Activated CD4-positive, alpha-beta T cell treated with anti-CD3 and anti-CD28 coated beads, Interleukin-2, amount 50 U/mL, for 16 hours (primary cell): ENCODE results near the gene EXTL1.
"Not testable (repeated sequence)": the region's sequence is repeated elsewhere in the genome, so short reads cannot be mapped to it uniquely, and the experiment has no call there.

Experiments
- DNase-seq: peaks from one replicate; pipeline ENCODE4 v3.0.0-alpha.2; 2020

Gene EXTL1, protein sequence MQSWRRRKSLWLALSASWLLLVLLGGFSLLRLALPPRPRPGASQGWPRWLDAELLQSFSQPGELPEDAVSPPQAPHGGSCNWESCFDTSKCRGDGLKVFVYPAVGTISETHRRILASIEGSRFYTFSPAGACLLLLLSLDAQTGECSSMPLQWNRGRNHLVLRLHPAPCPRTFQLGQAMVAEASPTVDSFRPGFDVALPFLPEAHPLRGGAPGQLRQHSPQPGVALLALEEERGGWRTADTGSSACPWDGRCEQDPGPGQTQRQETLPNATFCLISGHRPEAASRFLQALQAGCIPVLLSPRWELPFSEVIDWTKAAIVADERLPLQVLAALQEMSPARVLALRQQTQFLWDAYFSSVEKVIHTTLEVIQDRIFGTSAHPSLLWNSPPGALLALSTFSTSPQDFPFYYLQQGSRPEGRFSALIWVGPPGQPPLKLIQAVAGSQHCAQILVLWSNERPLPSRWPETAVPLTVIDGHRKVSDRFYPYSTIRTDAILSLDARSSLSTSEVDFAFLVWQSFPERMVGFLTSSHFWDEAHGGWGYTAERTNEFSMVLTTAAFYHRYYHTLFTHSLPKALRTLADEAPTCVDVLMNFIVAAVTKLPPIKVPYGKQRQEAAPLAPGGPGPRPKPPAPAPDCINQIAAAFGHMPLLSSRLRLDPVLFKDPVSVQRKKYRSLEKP

DNA sequence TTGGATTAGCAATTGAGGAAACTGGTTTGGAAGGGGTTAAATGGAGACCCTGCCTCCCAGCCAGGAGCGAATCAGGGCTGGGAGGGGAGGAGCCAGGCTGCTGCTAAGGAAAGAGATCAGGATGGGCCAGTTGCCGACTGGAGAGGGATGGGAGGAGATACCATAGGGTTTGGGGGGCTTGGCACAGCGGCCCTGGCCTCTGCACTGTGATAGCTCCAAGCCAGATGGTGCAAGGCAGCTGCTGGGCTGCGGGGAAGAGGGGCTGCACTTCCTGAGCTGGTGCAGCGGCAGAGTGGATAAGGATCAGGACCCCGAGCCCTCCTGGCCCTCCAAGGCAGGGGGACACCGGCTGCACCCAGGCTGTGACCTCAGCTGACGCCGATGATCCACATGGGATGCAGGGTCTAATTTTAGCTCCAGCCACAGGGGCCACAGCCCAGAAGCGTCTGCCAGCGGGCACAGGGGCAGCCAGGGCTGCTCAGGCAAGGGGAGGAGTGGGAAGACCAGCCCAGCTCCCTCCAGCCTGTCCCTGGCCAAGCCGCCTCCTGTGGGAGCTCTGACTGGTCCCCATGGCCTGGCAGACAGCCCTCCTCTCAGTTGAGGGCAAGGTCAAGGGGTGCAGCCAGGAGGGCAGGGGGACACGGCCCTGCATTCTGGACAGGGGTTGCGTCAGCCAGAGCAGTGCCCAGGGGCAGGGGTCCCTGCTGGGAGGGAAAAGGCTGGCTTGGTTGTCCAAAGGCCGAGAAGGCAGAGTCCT, at the start of gene EXTL1:
TSS of gene EXTL1 (plus strand) at position 129 of the 757 bp plus-strand sequence. CDS start 872 bp downstream, outside the sequence.
- no peak for DNase-seq

DNA sequence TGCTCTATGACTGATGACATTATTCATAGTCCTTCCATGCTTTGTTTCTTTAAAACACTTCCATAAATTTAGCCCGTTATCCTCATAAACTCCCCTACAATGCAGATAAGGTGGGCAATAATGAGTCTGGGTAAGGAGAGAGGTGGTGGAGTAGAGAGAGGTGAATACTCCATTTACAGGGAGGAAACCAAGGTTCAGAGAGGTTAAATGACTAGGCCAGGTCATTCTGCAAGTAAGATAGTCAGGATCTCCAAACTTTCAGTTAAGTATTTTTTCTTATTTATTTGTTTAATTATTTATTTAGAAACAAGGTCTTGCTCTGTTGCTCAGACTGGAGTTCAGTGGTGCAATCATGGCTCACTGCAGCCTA, 49.8 kb upstream of the EXTL1 start:
- DNase-seq: no peak

DNA sequence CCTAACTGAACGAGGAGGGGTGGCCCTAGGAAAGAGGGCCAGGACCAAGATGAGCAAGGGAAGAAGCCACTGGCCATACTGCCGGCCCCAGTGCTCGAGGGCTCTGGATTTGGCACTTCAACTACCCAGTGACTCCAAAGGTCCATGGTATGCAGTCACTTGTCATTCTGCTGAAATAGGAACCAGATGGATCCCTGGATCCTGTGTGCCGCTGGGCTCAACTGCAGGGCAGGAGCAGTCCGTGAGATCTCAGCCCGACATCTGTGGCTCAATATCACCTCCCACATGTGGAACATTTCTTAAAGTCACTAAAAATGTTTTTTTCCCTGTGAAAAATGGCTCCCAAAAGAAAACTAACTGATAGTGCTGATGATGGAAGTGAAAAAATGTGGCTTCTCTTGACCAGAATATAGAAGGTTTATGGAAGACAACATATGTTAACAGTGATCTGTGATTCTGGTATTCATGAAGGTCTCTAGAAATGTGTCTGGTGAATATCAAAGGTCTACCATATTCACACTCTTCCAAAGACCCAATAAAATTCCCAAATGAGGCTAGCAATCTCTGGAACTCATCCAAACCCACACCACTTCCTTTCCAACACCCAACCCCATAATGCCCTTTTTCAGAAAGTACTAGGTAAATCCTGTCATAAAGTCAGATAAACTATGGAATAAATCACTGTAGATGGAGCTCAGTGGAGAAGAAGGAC, 47.8 kb upstream of the EXTL1 start:
- no peak for DNase-seq

DNA sequence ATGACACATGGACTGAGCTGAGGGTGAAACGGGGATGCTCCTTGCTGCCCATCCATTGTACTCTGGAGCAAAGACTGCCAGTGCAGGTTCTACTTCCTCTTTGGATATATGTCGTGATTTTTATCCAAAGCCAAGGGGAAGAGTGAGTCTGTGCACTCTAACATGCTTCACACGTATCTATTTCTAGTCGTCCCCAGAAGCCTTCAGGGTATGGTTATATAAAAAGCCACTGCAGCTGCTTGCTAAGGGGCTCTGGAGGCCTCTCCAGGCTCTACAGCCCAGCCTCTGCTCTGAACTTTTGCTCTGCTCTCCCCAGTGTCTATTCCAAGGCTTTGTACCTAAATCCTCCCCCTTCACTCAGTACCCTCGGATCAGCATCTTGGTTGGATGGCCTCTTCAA, 43.8 kb upstream of the EXTL1 start:
- DNase-seq: no peak

DNA sequence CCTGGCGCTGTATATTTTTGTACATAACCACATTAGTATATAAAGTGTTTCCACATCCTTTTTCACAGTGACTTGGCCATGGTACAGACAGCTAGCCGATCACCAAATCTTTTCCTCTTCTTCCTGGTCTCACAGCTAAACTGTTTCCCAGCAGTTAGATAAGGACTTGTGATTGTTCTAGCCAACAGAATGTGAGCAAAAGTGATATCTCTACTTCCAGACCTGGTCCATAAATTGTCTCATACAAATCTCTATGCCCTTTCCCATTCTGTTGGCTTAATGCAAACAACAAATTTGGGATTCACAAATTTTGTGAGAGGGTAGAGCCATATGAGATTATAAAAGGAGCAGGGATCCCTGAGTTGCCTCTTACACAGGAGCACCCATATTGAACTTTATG, 43.2 kb upstream of the EXTL1 start:
- no peak for DNase-seq

DNA sequence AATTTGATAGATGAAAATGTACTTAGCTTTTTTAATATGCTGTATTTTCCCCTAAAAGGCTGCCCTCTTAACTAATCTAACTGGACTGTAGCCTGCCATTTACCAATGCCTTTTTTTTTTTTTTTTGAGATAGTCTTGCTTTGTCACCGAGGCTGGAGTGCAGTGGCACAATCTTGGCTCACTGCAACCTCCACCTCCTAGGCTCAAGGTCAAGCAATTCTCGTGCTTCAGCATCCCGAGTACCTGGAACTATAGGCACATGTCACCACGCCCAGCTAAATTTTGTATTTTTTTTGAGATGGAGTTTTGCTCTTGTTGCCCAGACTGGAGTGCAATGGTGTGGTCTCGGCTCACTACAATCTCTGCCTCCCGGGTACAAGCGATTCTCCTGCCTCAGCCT, 42.4 kb upstream of the EXTL1 start:
- no peak for DNase-seq

DNA sequence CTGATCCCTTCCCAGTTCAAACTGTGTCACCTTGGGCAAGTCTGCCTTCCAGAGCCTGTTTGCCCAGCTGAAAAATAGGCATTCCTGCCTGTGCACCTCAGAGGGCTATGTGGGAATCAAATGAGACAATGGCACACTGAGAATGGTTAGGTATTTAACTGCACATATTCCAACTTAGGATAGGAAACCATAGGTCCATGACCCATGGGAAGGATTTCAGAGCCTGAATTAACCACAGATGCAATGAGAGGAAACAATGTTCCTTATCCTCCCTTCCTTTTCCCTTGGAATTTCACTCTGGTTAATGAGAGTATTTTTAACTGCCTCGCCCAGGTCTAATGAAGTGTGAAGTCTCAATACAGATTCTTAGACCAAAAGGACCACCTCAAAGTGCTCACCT, 36.4 kb upstream of the EXTL1 start:
- no peak for DNase-seq

DNA sequence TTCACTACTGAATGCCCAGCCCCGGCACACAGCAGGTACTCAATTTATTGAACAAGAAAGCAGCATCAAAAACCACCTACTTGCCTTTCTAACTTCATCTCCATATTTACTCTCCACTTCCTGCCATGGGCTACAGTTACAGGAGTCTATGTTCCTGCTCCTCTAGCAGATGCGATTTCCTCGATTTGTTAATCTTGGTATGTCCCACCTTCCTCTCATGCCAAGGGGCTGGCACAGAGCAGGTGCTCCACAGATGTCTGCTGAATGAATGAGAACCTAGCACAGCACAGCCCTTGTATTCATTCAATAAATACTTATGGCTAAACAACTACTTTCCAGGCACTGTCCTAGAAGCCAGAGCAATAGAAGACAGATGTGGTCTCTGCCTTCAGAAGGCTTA, 35.9 kb upstream of the EXTL1 start:
- no peak for DNase-seq

DNA sequence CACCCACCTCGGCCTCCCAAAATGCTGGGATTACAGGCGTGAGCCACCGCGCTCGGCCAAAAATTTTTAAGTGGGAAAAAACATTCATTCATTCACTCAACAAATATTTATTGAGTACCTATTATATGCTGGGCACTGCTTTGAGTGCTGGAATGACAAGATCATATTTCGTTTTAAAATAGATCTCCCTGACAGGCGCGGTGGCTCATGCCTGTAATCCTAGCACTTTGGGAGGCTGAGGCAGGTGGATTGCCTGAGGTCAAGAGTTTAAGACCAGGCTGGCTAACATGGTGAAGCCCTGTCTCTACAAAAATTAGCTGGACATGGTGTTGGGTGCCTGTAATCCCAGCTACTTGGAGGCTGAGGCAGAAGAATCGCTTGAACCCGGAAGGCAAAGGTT, 34.8 kb upstream of the EXTL1 start:
- not testable (repeated sequence) for DNase-seq

DNA sequence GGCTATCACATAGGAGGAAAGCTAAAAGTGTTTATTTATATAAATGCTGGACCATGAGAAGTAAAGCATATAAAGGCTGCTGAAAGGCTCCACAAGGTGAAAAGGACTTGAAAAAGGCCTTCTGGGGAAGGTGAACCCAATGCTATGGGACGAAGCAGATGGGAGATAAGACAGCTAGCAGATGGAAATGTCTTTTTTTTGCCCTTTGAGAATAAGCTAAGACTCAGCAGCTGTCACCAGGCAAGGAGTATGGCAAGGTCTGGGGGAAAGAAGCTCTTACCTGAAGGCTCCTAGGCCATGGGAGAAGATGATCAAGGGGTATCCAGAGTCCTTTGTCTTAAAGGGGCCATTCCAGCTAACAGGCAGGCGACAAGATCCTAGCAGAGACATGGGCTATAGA, 33.6 kb upstream of the EXTL1 start:
- no peak for DNase-seq

DNA sequence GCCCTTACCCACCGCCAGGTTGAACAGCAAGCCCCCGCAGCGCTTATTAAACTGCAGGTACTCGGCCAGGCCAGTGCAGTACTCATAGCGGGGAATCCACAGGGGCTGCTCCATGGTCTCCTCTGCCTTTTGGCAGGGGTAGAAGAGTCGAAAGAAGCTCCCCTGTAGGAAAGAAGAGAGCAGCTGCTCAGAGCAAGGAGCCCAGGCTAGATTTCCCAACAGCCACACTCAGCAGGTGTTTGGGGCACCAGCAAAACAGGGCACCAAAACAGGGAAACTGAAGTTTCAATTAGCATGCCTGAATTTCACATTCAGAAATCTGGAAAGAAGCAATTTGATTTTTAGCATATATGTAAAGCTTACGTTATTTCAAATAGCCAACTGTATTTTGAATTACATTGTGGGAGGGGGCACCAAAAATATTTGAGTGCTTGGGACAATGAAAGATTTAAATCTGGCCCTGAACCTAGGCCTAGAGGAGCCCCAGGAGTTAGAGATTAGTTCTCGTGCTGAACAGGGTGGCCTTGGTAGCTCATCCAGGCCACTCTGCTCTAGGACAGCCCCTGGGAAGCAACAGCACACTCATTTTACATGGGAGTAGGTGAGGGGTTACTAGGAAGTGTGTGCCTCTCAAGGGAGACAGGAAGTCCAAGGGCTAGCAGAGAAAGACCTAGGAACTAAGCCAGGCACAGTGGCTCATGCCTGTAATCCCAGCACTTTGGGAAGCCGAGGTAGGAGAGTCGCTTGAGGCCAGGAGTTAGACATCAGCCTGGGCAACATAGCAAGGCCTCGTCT, 31.9 kb upstream of the EXTL1 start:
- no peak for DNase-seq

DNA sequence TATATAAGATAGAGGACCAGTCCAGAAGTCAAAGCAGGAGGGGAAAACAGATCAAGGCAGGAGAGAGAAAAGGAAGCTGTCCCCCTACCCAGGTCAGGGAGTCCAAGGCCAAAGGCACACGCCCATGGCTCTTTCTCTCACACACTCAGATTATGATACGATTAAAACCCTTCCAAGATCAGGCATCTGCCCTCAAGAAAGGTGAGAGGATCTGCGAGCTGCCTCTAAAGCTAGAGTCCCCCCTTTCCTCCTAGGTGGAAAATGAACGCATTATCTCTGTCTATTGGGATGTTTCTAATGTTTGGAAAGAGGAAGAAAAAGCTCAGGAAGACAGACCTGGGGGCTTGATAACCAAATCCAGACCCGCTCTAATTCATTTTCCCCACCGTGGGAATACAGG, 31.3 kb upstream of the EXTL1 start:
- no peak for DNase-seq

DNA sequence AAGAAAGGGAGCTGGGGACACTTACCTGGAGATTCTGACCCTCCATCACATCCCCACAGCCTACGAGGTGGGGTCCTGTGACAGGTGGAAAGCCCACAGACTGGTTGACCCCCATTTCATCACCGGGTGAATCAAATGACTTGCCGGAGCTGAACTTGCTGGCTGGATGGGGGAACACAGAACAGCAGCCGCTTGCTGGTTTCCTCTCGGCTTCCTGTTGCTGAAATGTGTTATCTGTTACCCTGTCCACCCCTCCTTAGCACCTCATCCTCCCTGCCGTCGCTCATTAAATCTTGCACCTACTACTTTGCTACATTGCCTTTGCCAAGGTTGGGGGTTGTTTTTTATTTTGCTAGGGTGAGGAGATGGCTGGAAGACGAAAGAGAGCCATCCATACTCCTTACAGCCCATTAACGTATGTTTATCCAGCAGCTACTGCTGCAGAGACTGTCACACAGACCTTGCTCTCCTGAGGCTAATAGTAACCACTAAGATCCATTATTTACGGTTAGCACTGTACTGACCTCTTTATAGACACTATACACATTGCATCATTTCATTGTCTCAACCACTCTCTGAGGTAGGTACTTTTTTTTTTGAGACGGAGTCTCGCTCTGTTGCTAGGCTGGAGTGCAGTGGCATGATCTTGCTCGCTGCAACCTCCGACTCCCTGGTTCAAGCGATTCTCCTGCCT, 30.7 kb upstream of the EXTL1 start:
- DNase-seq: peak; percentile 53

DNA sequence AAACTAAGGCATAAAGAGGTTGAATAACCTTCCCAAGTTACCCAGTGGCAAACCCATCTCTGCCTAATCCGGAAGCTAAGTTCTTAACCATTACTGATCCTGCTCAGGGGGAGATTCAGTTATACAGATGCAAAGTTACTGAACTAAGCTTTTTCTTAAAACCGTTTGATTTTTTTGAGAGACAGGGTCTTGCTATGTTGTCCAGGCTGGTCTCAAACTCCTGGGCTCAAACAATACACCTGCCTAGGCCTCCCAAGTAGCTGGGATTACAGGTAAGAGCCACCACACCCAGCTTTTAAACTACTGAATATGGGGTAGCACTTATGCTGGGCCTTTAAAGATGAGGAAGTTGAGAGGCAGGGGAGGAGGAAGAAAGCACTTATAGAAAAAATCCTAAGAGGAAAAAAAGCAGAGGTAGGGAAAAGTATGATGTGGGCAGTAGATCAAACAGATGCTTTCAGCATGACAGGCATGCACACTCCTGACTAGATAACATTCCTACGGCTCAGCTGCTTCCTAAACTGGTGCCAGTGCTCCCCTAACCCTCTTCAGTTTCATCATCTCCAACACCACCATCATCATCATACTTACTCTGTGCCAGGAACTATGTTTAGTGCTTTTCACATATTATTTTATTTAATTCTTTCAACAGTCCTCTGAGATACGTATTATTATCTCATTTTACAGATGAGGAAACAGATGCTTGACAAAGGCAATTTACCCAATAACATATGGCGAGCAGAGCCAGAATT, 29.5 kb upstream of the EXTL1 start:
- no peak for DNase-seq

DNA sequence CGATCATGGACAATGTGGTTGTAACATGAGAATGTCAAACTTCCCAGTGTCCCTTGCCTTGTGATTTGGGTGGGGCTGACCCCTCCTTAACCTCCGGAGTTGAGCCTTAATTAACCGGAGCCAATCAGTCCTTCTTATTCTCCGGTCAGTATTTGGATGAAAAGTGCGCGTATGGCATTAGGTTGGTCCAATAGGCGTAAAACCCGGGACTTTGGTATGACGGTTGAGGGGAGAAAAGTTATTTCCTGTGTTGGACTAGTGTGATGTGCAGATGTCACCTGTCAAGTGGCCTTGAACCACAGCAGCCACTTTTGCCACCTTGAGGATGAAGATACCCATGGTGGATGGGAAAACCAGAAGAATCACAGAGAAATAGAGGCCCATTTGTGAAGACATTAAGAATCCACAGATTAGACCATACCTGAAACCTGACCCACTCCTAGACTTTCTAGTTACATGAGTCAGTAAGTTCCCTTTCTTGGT, 28.8 kb upstream of the EXTL1 start:
- DNase-seq: no peak

DNA sequence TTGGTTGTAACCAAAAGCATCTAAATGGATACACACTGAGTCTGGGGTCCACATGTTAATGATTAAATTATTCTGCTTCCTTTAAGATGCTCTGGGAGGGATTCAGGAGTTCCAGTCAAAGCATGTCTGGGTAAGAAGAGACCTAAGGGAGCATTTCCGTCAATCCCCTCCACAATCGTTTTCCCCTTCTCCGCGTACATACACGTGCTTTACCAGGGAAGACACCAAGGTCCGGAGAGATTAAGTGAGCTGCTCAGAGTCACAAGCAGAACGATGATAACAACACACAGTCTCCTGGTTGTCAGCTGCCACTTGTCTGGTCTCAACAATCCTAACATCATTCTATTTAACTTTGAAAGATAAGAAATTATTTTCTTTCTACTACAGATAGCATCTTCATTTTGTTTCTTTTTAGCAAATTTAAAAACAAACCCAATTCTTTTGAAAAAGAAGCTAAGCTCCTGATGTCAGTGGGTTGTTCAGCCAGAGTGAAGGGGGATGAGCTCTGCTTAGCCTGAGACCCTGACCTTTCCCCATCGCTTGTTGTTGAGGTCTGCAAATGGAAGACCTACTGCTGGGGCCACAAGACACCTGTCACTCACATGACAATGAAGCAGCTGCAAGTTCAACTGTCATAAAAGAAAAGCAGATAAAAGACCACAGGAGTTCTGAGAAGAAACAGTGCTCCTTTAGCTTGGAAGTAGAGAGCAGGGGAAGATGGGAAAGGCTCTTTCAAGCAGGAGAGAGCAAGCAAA, 28.2 kb upstream of the EXTL1 start:
- no peak for DNase-seq

DNA sequence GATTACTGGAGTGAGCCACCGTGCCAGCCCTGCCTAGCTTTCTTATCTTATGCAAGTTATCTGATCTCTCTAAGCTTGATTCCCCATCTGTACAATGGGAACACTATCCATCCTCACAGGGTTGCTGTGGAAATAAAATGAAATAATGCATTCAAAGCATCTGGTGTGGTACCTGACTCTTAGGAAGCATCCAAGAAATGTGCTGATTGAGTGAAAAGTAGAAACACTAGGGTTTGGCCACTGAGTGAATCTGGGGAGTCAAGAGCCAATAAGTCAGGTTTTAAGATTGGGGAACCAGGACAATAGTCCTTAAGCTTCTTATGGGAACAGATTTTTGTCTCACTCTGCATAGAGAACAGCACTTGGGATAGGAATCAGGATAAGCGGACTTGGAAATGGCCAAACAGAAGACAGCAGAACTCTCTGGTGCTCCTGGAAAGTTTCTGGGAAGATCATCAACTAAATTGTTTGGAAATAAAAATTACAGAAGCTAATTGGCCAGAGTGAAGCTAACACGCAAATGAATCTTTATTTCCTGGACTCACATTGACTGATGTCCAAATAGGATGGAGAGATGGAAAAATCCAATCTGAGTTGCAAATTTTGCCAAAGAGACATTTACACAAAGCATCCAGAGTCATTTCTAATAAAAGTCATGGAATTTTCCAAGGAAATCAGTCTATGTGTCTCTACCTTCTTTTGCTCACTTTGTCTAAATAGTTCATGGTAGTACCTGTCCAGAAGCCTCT, 27.0 kb upstream of the EXTL1 start:
- no peak for DNase-seq

DNA sequence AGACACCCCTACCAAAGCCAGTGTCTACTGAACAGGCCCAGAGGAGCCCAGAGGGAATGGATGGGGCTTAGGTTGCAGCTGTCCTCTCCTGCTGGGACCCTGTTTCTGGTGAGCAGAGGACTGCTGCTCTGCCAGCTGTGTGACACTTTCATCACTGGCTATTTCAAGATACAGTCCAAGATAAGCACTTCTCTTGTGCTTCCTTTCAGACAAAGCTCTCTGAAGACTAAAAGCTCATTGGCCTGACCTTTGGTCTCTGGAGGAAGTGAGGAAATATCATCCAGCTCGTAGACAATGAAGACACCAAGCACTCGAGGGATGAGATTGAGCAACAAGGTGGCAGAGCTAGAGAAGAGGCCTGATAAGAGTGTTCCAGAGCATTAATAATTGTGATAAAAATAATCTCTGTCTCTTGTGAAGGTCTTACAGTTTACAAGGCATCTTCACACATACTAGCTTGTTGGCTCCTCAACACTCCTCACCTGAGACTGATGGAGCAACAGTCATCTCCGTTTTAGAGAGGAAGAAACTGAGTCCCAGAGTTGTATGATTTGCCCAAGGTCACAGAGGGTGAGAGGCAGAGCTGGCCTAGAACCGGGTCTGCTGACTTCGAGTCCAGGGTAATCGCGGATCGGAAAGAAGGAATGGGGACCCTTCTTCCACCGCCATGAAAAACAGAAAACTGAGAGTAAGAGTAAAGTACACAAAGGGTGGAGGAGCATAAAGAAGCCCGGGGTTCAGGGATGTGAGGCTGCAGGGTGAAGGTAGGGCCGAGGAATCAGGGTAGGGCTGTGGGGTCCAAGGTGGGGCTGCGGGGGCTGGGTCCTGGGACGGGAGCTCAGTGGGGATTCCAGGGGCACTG, 24.4 kb upstream of the EXTL1 start:
- DNase-seq: peak; percentile 54
